ENCODE data around the gene CSNK1G2.

DNA sequence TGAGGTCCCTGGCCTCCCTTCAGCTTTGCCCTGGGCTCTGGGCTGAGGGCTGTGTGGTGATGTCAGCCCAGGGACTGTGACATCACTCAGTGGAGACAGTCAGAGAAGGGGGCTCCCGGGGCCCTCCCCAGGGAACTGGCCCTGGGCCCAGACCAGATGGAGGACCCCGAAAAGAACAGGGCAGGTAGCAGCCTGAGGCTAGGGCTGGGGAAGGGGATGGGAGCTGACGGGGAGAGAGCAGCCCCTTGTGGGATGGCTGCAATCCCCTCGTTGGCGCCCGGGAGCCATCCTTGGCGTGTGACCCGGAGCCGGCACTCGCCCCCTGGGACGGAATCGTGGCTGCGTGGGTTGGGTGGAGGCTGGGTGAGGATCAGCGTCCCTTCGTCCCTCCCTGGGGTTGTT lies 13.6 kb downstream of the CSNK1G2 start:
- no peak for TF ChIP-seq ZNF274 (IDR thresholded peaks at IDR 0.05; ENCODE audit: low read depth, low read length)
- no peak for TF ChIP-seq SUZ12 (IDR thresholded peaks at IDR 0.05; ENCODE audit: extremely low read depth, insufficient read depth, insufficient read length)
